K562 (cell line): ENCODE data around the gene NTSR1. TPM values are rescaled to one million over a fixed set of nuclear protein-coding genes. Genes with fewer than 3 reads are reported as not detected.
A peak's percentile ranks its signal among the peaks of the same experiment; 100 is the strongest.

ENCODE experiments used
- ELF1 ChIP-seq: fragments of 200-800 bp; sonication (Bioruptor generic); IDR thresholded peaks from 2 replicates; pipeline ENCODE4 v1.6.1; 2016; ENCODE audit warnings: missing genetic modification characterization, missing compliant biosample characterization
- ELF2 ChIP-seq: fragments of 250-450 bp; sonication (Bioruptor Pico); IDR thresholded peaks from 2 replicates; pipeline ENCODE4 v1.5.0; 2021; ENCODE audit warnings: mild to moderate bottlenecking
- ETV6 ChIP-seq, 3 experiments: fragments of 150-350 bp in 1 of 3; sonication (generic) in 1 of 3; formaldehyde crosslinking in 1 of 3; IDR thresholded peaks; 2 replicates each; pipeline versions ENCODE4 v1.6.1 to v1.8.0; 2014 to 2022; ENCODE audit warnings: borderline replicate concordance in 2 of 3, low read depth in 2 of 3, antibody characterized with exemption in 1 of 3, low read length in 1 of 3, mild to moderate bottlenecking in 1 of 3, missing genetic modification reagents in 1 of 3
- EWSR1 ChIP-seq: fragments of 450-650 bp; IDR thresholded peaks from 2 replicates; pipeline ENCODE4 v1.6.1; 2018; ENCODE audit warnings: borderline replicate concordance, mild to moderate bottlenecking, low read depth, moderate library complexity; ENCODE audit not compliant: partially characterized antibody
- KLF13 ChIP-seq: fragments of 450-650 bp; IDR thresholded peaks from 2 replicates; pipeline ENCODE4 v1.6.1; 2016; ENCODE audit warnings: missing genetic modification characterization, low read depth, mild to moderate bottlenecking, missing compliant biosample characterization, moderate library complexity, borderline replicate concordance
- KLF6 ChIP-seq: fragments of 250-450 bp; sonication (Bioruptor Pico); IDR thresholded peaks from 2 replicates; pipeline ENCODE4 v1.4.0; 2020; ENCODE audit warnings: mild to moderate bottlenecking, moderate library complexity, borderline replicate concordance
- LCOR ChIP-seq: sonication (generic); formaldehyde crosslinking; IDR thresholded peaks from 2 replicates; pipeline ENCODE4 v1.8.0; 2022; ENCODE audit warnings: mild to moderate bottlenecking, missing genetic modification reagents
- MCM7 ChIP-seq, 2 experiments: fragments of 450-650 bp; IDR thresholded peaks; 2 replicates each; pipeline ENCODE4 v1.6.1; 2016 to 2018
- MEIS2 ChIP-seq: fragments of 450-650 bp; IDR thresholded peaks from 2 replicates; pipeline ENCODE4 v1.6.1; 2014; ENCODE audit warnings: mild to moderate bottlenecking; ENCODE audit not compliant: partially characterized antibody
- MXI1 ChIP-seq: IDR thresholded peaks from 2 replicates; pipeline ENCODE4 v1.6.1; 2011; ENCODE audit warnings: low read depth, mild to moderate bottlenecking, improper control_type of control experiment, low read length
- NUFIP1 ChIP-seq: fragments of 450-650 bp; IDR thresholded peaks from 2 replicates; pipeline ENCODE4 v1.6.1; 2018; ENCODE audit not compliant: partially characterized antibody
- PTRF ChIP-seq: fragments of 450-650 bp; IDR thresholded peaks from 2 replicates; pipeline ENCODE4 v1.6.1; 2016; ENCODE audit warnings: mild to moderate bottlenecking, missing genetic modification characterization, missing compliant biosample characterization
- RBFOX2 ChIP-seq: fragments of 200-400 bp; formaldehyde crosslinking; IDR thresholded peaks from 2 replicates; pipeline ENCODE4 v1.6.1; 2017; ENCODE audit warnings: low read depth, mild to moderate bottlenecking, low read length, moderate library complexity
- SNRNP70 ChIP-seq: fragments of 200-400 bp; formaldehyde crosslinking; optimal IDR thresholded peaks from 2 replicates; pipeline ENCODE3; 2017; ENCODE audit warnings: low read depth, low read length
- SRSF3 ChIP-seq: fragments of 200-400 bp; formaldehyde crosslinking; IDR thresholded peaks from 2 replicates; pipeline ENCODE4 v1.6.1; 2016; ENCODE audit warnings: mild to moderate bottlenecking, low read length, moderate library complexity; ENCODE audit not compliant: insufficient read depth
- polyA plus RNA-seq, 8 experiments: library from polyadenylated mRNA; depleted of rRNA in 4 of 8; stranded (reverse) in 5 of 8; unstranded in 3 of 8; fragments of >200 nt; fragmentation: Nextera tagmentation in 2 of 8; fragmentation: Illumina TruSeq in 1 of 8; extraction: Ambion mirVana in 2 of 8; extraction: Trizol in 1 of 8; gene quantifications; 2 replicates each; pipeline versions ENCODE4 v1.2.1 to v1.2.3, GENCODE V29; 2011 to 2014; ENCODE audit warnings: inconsistent platforms in 1 of 8, missing spikeins in 1 of 8
- total RNA-seq, 7 experiments: library from RNA; depleted of rRNA in 6 of 7; stranded (reverse); fragments of >200 nt in 6 of 7; fragmentation: Illumina TruSeq in 2 of 7; extraction: Trizol in 2 of 7; gene quantifications; 2 replicates each; pipeline versions ENCODE4 v1.2.1 to v1.2.3, GENCODE V29; 2011 to 2021; ENCODE audit warnings: low replicate concordance in 1 of 7
- TF ChIP-seq, protein P1 (sequence below): fragments of 450-650 bp; IDR thresholded peaks from 2 replicates; pipeline ENCODE4 v1.6.1; 2016; ENCODE audit warnings: borderline replicate concordance
- TF ChIP-seq, protein P2 (sequence below): fragments of 250-450 bp; sonication (Bioruptor Pico); IDR thresholded peaks from 2 replicates; pipeline ENCODE4 v1.5.0; 2021; ENCODE audit warnings: mild to moderate bottlenecking, moderate library complexity
- TF ChIP-seq, protein P3 (sequence below): sonication (generic); IDR thresholded peaks from 2 replicates; pipeline ENCODE4 v1.6.1; 2016
- TF ChIP-seq, protein P4 (sequence below), 2 experiments: fragments of 200-800 bp in 1 of 2; sonication (Bioruptor generic) in 1 of 2; sonication (generic) in 1 of 2; formaldehyde crosslinking in 1 of 2; IDR thresholded peaks in 1 of 2; conservative IDR thresholded peaks in 1 of 2; 2 replicates each; pipeline versions ENCODE4 v1.5.0 to v1.6.1; 2016 to 2020; ENCODE audit warnings: missing compliant biosample characterization in 1 of 2, missing genetic modification characterization in 1 of 2, missing genetic modification reagents in 1 of 2

NTSR1 gene
- total and polyA plus RNA-seq, 9 of the 15 experiments (the other 6 are each of a cell fraction or from before 2014, with no cell fraction given) = 0.04 to 0.40 (median 0.13) TPM; not detected in 3

DNA sequence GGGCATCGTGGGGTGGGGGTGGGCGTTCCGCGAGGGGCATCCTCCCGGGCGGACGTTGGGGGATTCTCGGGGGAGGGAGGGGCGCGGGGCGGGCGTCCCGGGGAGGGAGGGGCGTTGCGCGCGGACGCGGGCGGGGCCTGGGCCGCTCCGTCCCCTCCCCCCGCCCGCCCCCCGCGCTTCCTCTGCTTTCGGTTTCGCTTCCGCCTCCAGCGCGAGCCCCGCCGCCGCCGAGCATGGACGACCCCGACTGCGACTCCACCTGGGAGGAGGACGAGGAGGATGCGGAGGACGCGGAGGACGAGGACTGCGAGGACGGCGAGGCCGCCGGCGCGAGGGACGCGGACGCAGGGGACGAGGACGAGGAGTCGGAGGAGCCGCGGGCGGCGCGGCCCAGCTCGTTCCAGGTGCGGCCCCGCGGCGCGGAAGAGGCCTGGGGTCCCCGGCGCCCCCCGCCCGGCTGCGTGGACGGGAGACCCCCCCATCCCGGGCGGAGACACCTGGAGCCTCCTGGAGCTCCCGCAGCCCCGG, 96.1 kb downstream of the NTSR1 start, which contains the start of gene OGFR (continued):
- TF ChIP-seq SRSF3 = no peak
- no peak for TF ChIP-seq NUFIP1
- TF ChIP-seq LCOR (CRISPR knock-in tag) = no peak
- TF ChIP-seq, protein P1, sequence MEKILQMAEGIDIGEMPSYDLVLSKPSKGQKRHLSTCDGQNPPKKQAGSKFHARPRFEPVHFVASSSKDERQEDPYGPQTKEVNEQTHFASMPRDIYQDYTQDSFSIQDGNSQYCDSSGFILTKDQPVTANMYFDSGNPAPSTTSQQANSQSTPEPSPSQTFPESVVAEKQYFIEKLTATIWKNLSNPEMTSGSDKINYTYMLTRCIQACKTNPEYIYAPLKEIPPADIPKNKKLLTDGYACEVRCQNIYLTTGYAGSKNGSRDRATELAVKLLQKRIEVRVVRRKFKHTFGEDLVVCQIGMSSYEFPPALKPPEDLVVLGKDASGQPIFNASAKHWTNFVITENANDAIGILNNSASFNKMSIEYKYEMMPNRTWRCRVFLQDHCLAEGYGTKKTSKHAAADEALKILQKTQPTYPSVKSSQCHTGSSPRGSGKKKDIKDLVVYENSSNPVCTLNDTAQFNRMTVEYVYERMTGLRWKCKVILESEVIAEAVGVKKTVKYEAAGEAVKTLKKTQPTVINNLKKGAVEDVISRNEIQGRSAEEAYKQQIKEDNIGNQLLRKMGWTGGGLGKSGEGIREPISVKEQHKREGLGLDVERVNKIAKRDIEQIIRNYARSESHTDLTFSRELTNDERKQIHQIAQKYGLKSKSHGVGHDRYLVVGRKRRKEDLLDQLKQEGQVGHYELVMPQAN = 0 out of 2 replicates have a peak, but pooled peaks have one; percentile 38
- TF ChIP-seq RBFOX2 = peak; percentile 45
- TF ChIP-seq, protein P2, sequence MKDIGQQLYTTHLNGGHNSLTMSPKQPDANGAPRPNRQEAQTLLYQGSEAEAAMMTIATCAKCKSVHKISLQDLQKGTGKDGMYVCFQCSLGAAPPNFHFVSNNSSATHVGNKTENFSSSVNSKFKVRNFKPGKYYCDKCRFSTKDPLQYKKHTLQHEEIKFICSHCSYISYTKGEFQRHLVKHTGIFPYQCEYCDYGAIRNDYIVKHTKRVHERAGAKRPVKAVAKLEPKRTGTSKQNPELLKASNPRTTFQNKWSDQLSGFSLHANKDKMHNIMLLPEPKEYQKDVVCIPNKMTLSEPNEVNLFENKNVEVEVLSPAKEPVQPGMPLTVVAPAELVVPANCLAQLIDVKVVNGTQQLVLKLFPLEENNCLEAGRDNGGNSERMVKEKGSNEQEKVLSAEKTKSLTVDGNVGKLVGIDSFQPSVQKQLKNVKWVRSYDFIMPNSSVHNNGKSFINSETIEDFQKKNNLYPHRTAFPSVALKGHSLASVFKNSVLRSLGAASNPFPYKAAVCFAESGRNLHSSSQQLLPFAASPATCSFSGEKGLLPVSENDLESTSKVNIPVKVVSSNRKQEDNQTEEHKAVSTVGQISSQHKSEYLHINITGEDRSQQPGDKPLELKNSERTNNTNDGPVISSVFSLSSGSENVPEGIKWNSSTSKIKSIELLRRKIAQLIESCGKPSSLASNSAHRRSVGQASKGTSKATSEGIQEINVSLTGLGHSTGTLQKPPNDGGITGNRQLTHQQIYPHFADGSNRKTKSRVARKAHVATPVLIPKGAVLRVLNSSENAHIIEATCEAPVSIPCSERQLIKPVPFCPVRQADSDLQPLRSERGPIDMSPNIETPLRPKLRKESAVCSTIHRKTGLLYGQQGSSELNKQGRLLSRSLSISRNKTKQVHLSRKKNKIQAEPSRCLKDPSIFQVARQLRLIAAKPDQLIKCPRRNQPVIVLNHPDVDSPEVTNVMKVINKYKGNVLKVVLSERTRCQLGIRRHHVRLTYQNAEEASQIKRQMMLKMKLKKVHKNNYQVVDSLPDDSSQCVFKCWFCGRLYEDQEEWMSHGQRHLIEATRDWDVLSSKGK (CRISPR knock-in tag) = no peak
- no peak for TF ChIP-seq EWSR1
- no peak for TF ChIP-seq MEIS2
- TF ChIP-seq SNRNP70 = no peak
- peak; percentile 68 for TF ChIP-seq ELF1 (tag)
- no peak for TF ChIP-seq PTRF (tag)
- TF ChIP-seq ELF2 (CRISPR knock-in tag) = no peak
- TF ChIP-seq MXI1 = 0 out of 2 replicates have a peak, but pooled peaks have one; percentile 55
- TF ChIP-seq MCM7 (IDR thresholded peaks at IDR 0.05) = no peak
- TF ChIP-seq, protein P3, sequence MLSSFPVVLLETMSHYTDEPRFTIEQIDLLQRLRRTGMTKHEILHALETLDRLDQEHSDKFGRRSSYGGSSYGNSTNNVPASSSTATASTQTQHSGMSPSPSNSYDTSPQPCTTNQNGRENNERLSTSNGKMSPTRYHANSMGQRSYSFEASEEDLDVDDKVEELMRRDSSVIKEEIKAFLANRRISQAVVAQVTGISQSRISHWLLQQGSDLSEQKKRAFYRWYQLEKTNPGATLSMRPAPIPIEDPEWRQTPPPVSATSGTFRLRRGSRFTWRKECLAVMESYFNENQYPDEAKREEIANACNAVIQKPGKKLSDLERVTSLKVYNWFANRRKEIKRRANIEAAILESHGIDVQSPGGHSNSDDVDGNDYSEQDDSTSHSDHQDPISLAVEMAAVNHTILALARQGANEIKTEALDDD = no peak
- TF ChIP-seq, protein P4, sequence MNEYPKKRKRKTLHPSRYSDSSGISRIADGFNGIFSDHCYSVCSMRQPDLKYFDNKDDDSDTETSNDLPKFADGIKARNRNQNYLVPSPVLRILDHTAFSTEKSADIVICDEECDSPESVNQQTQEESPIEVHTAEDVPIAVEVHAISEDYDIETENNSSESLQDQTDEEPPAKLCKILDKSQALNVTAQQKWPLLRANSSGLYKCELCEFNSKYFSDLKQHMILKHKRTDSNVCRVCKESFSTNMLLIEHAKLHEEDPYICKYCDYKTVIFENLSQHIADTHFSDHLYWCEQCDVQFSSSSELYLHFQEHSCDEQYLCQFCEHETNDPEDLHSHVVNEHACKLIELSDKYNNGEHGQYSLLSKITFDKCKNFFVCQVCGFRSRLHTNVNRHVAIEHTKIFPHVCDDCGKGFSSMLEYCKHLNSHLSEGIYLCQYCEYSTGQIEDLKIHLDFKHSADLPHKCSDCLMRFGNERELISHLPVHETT (CRISPR knock-in tag; conservative IDR thresholded peaks at IDR 0.05 in 1 of 2, IDR thresholded peaks at IDR 0.05 in 1 of 2) = peak in 1 of 2 experiments; percentile 28; a peak in 1 of 4 replicates
- TF ChIP-seq ETV6 (IDR thresholded peaks at IDR 0.05; ENCODE audit: borderline replicate concordance in 1 of 2, low read depth in 2 of 2, low read length in 1 of 2) = no peak
- no peak for TF ChIP-seq ETV6 (CRISPR knock-in tag; IDR thresholded peaks at IDR 0.05; ENCODE audit: borderline replicate concordance)
- TF ChIP-seq KLF6 = no peak
- no peak for TF ChIP-seq KLF13 (tag)
